Caco-2 (cell line): ENCODE data around the gene A2M. TPM values are rescaled to one million over a fixed set of nuclear protein-coding genes. Genes with fewer than 3 reads are reported as not detected.

Source experiments
- BruUV-seq: library from RNA; stranded (reverse); fragments of 400-500 nt; replicated peaks from 2 replicates; lab custom pipeline; 2021; lab: Mats Ljungman, UMichigan
- CTCF ChIA-PET: fragments of 300-600 bp; sonication (Branson Sonifier 250); formaldehyde crosslinking; loops from one replicate; lab custom pipeline; 2022; ENCODE audit warnings: antibody characterized with exemption; lab: Charles Lee
- POLR2A ChIA-PET: fragments of 300-600 bp; sonication (Branson Sonifier 250); formaldehyde crosslinking; loops from one replicate; lab custom pipeline; 2022; ENCODE audit warnings: antibody characterized with exemption; lab: Charles Lee
- DNase-seq, 2 experiments: peaks; one replicate each; pipeline versions ENCODE4 v3.0.0 to v3.0.0-alpha.2; 2020 to 2022
- H3K27me3 ChIP-seq: replicated peaks from 2 replicates; pipeline ENCODE4 v1.6.0; 2011; ENCODE audit warnings: low read length; ENCODE audit not compliant: control insufficient read depth, insufficient read depth
- H3K36me3 ChIP-seq: 2 replicates; pipeline ENCODE4 v1.5.1; 2011; ENCODE audit warnings: low read length; ENCODE audit not compliant: control insufficient read depth, insufficient read depth
- H3K4me1 ChIP-seq: fragments of 250-450 bp; sonication (Bioruptor Pico); 2 replicates; pipeline ENCODE4 v1.5.1; 2020; ENCODE audit warnings: mild to moderate bottlenecking
- H3K4me3 ChIP-seq: 2 replicates; pipeline ENCODE4 v1.5.1; 2011; ENCODE audit warnings: low read depth, mild to moderate bottlenecking, control low read depth, low read length
- H3K9me3 ChIP-seq: fragments of 250-450 bp; sonication (Bioruptor Pico); 2 replicates; pipeline ENCODE4 v1.5.1; 2020; ENCODE audit warnings: mild to moderate bottlenecking, moderate library complexity
- H3K27ac Mint-ChIP-seq: one replicate; pipeline ENCODE4 v1.8.0; 2022; ENCODE audit warnings: mixed read lengths; ENCODE audit not compliant: unreplicated experiment
- H3K27me3 Mint-ChIP-seq: one replicate; pipeline ENCODE4 v1.8.0; 2022; ENCODE audit warnings: mixed read lengths; ENCODE audit not compliant: insufficient read depth, unreplicated experiment
- H3K36me3 Mint-ChIP-seq: one replicate; pipeline ENCODE4 v1.8.0; 2022; ENCODE audit warnings: mild to moderate bottlenecking, mixed read lengths; ENCODE audit not compliant: insufficient read depth, unreplicated experiment
- H3K4me1 Mint-ChIP-seq: one replicate; pipeline ENCODE4 v1.8.0; 2022; ENCODE audit warnings: low read depth, mixed read lengths; ENCODE audit not compliant: unreplicated experiment
- H3K4me3 Mint-ChIP-seq: one replicate; pipeline ENCODE4 v1.8.0; 2022; ENCODE audit warnings: mild to moderate bottlenecking, moderate library complexity, mixed read lengths; ENCODE audit not compliant: unreplicated experiment
- H3K9me3 Mint-ChIP-seq: one replicate; pipeline ENCODE4 v1.8.0; 2022; ENCODE audit warnings: mixed read lengths; ENCODE audit not compliant: unreplicated experiment
- CTCF ChIP-seq, 2 experiments: fragments of 200-600 bp in 1 of 2; IDR thresholded peaks; 1 replicate in 1 of 2; 2 replicates in 1 of 2; pipeline versions ENCODE4 v1.5.1 to v1.8.0; 2011 to 2022; ENCODE audit warnings: antibody characterized with exemption in 1 of 2, control low read depth in 1 of 2, inconsistent platforms in 1 of 2, low read depth in 1 of 2, low read length in 1 of 2, mild to moderate bottlenecking in 1 of 2, moderate library complexity in 1 of 2; ENCODE audit not compliant: insufficient read depth in 1 of 2, severe bottlenecking in 1 of 2, unreplicated experiment in 1 of 2
- intact Hi-C: fragments of 100-400 bp; cut with micrococcal nuclease; formaldehyde crosslinking; loops from one replicate; pipeline ENCODE4 v1.10.0; 2022; ENCODE audit not compliant: unreplicated experiment
- total RNA-seq: library from RNA; stranded (reverse); gene quantifications from 2 replicates; pipeline ENCODE4 v1.2.3, GENCODE V29; 2022

Gene A2M
- total RNA-seq, 1 experiment from 2014 or later, result 1.00 TPM

GRCh38 chr12:9043766-9044165, 72.0 kb downstream of the A2M start:
- H3K9me3 ChIP-seq, result 0 out of 2 replicates have a peak, but pooled peaks cover 4% of the 10 kb centered on the region
- no peak for DNase-seq
- Mint-ChIP-seq H3K27me3 (peaks cover 27% of the 10 kb centered on the region), H3K9me3 (peaks cover 9% of the 10 kb centered on the region), H3K4me3 (no peak overlapping the region), H3K27ac (no peak overlapping the region), H3K4me1 (no peaks in the 10 kb centered on the region), H3K36me3 (no peaks in the 10 kb centered on the region)
- ChIA-PET POLR2A (no interaction called here), CTCF (no interaction called here)
- H3K4me3 ChIP-seq, result no peak overlapping the region
- 0 out of 2 replicates have a peak, but pooled peaks cover 1% of the 10 kb centered on the region for H3K27me3 ChIP-seq
- no peaks in the 10 kb centered on the region for H3K36me3 ChIP-seq
- intact Hi-C loops, result loop anchor here (10.0 kb wide), 1 partner anchor 389 kb away; no protein-coding TSS in a partner anchor
- BruUV-seq, result no TSS peak
- TF ChIP-seq CTCF (IDR thresholded peaks at IDR 0.05; ENCODE audit: insufficient read depth in 1 of 2, low read depth in 1 of 2, low read length in 1 of 2, severe bottlenecking in 1 of 2, unreplicated experiment in 1 of 2), result no peak
- no peaks in the 10 kb centered on the region for H3K4me1 ChIP-seq

- BruUV-seq, result no TSS peak
- Histone ChIP-seq H3K27me3 (0 out of 2 replicates have a peak, but pooled peaks cover 1% of the 10 kb centered on the region), H3K36me3 (no peaks in the 10 kb centered on the region), H3K4me3 (no peak overlapping the region), H3K9me3 (0 out of 2 replicates have a peak, but pooled peaks cover 4% of the 10 kb centered on the region), H3K4me1 (no peaks in the 10 kb centered on the region)
- H3K9me3 Mint-ChIP-seq, result peaks cover 9% of the 10 kb centered on the region
- H3K36me3 Mint-ChIP-seq, result no peaks in the 10 kb centered on the region
- ChIA-PET CTCF (interaction anchor here (1.2 kb wide), 1 partner anchor 8 kb away, joined by 6 read pairs; no protein-coding TSS in a partner anchor), POLR2A (no interaction called here)
- H3K4me3 Mint-ChIP-seq, result no peak overlapping the region
- no peak for TF ChIP-seq CTCF (IDR thresholded peaks at IDR 0.05; ENCODE audit: insufficient read depth in 1 of 2, low read depth in 1 of 2, low read length in 1 of 2, severe bottlenecking in 1 of 2, unreplicated experiment in 1 of 2)
- intact Hi-C loops, result loop anchor here (10.0 kb wide), 1 partner anchor 387 kb away; no protein-coding TSS in a partner anchor
- H3K4me1 Mint-ChIP-seq, result no peaks in the 10 kb centered on the region
- no peak for DNase-seq
- H3K27ac Mint-ChIP-seq, result no peak overlapping the region
- H3K27me3 Mint-ChIP-seq, result peaks cover 20% of the 10 kb centered on the region
Measured at GRCh38 chr12:9041321-9041720, 74.4 kb downstream of the A2M start.

GRCh38 chr12:9040484-9041186, 75.1 kb downstream of the A2M start:
- no peak for DNase-seq
- H3K27me3 Mint-ChIP-seq, result peaks cover 16% of the 10 kb centered on the region
- Histone ChIP-seq H3K27me3 (0 out of 2 replicates have a peak, but pooled peaks cover 1% of the 10 kb centered on the region), H3K4me1 (no peaks in the 10 kb centered on the region), H3K9me3 (0 out of 2 replicates have a peak, but pooled peaks cover 4% of the 10 kb centered on the region), H3K36me3 (no peaks in the 10 kb centered on the region), H3K4me3 (no peak overlapping the region)
- no peaks in the 10 kb centered on the region for H3K36me3 Mint-ChIP-seq
- H3K9me3 Mint-ChIP-seq, result peaks cover 10% of the 10 kb centered on the region
- no peak for TF ChIP-seq CTCF (IDR thresholded peaks at IDR 0.05; ENCODE audit: insufficient read depth in 1 of 2, low read depth in 1 of 2, low read length in 1 of 2, severe bottlenecking in 1 of 2, unreplicated experiment in 1 of 2)
- intact Hi-C loops, result loop anchor here (10.0 kb wide), 1 partner anchor 386 kb away; no protein-coding TSS in a partner anchor
- no TSS peak for BruUV-seq
- ChIA-PET CTCF (interaction anchor here (1.2 kb wide), 1 partner anchor 9 kb away, joined by 6 read pairs; no protein-coding TSS in a partner anchor), POLR2A (no interaction called here)
- no peak overlapping the region for H3K4me3 Mint-ChIP-seq
- H3K27ac Mint-ChIP-seq, result no peak overlapping the region
- H3K4me1 Mint-ChIP-seq, result no peaks in the 10 kb centered on the region
